HCT116 (cell line): ENCODE data around the gene HOXB3. TPM values are rescaled to one million over a fixed set of nuclear protein-coding genes. Genes with fewer than 3 reads are reported as not detected.

Experiments
- ATAC-seq: fragments of 200-7000 bp; cut with Tn5 transposase; 2 replicates; pipeline ENCODE4 v1.9.1; 2020; ENCODE audit warnings: mild to moderate bottlenecking, moderate library complexity
- BruUV-seq: library from RNA; stranded (reverse); fragments of 400-500 nt; replicated peaks from 2 replicates; lab custom pipeline; 2021; lab: Mats Ljungman, UMichigan
- CTCF ChIA-PET: fragments of 300-600 bp; sonication (Branson Sonifier 250); formaldehyde crosslinking; loops from one replicate; lab custom pipeline; 2021; ENCODE audit warnings: antibody characterized with exemption; lab: Charles Lee
- POLR2A ChIA-PET: fragments of 300-600, 350-600 bp; sonication (Branson Sonifier 250); formaldehyde crosslinking; loops from one replicate; lab custom pipeline; 2021; ENCODE audit warnings: antibody characterized with exemption; lab: Charles Lee
- RAD21 ChIA-PET, 2 experiments: fragments of 300-600 bp; sonication (Branson Sonifier 250); formaldehyde crosslinking; loops; one replicate each; lab custom pipeline; 2023; ENCODE audit warnings: low total read pairs in 2 of 2; ENCODE audit not compliant: uncharacterized antibody in 2 of 2, unreplicated experiment in 2 of 2, low non-redundant PET in 1 of 2; lab: Charles Lee
- DNase-seq: peaks from one replicate; pipeline ENCODE4 v3.0.0-alpha.2; 2010; ENCODE audit warnings: low read depth, low spot score
- H2AFZ ChIP-seq: fragments of 200-600 bp; shearing (Covaris generic), sonication (generic); 2 replicates; pipeline ENCODE4 v1.6.1; 2017; ENCODE audit warnings: low read depth, mixed run types, mixed read lengths, antibody characterized with exemption, low read length; ENCODE audit not compliant: poor library complexity, severe bottlenecking
- H3K27ac ChIP-seq: 2 replicates; pipeline ENCODE4 v1.5.1; 2012; ENCODE audit warnings: low read depth, low read length
- H3K27me3 ChIP-seq: fragments of 200-600 bp; sonication (generic); 2 replicates; pipeline ENCODE4 v1.6.1; 2016; ENCODE audit warnings: mixed run types, low read length, mixed read lengths; ENCODE audit not compliant: insufficient read depth
- H3K36me3 ChIP-seq, 2 experiments: fragments of 200-500 bp in 1 of 2; fragments of 200-600 bp in 1 of 2; sonication (Bioruptor generic) in 1 of 2; sonication (generic) in 1 of 2; 2 replicates each; pipeline versions ENCODE4 v1.5.1 to v1.6.1; 2014 to 2016; ENCODE audit warnings: low read length in 2 of 2, inconsistent platforms in 1 of 2, mixed read lengths in 1 of 2, mixed run types in 1 of 2; ENCODE audit not compliant: insufficient read depth in 2 of 2, control insufficient read depth in 1 of 2
- H3K4me1 ChIP-seq, 2 experiments: fragments of 200-600 bp in 1 of 2; sonication (generic) in 1 of 2; 2 replicates each; pipeline versions ENCODE4 v1.5.1 to v1.6.1; 2012 to 2017; ENCODE audit warnings: low read length in 2 of 2, inconsistent platforms in 1 of 2, mild to moderate bottlenecking in 1 of 2, mixed read lengths in 1 of 2, mixed run types in 1 of 2, moderate library complexity in 1 of 2; ENCODE audit not compliant: insufficient read depth in 2 of 2, control insufficient read depth in 1 of 2
- H3K4me2 ChIP-seq: fragments of 200-600 bp; sonication (generic); 2 replicates; pipeline ENCODE4 v1.6.1; 2017; ENCODE audit warnings: mixed run types, low read length, mixed read lengths
- H3K4me3 ChIP-seq, 2 experiments: fragments of 200-600 bp in 1 of 2; sonication (generic) in 1 of 2; replicated peaks in 1 of 2; 2 replicates each; pipeline ENCODE4 v1.5.1; 2011 to 2016; ENCODE audit warnings: low read length in 2 of 2, control low read depth in 1 of 2, low read depth in 1 of 2, mild to moderate bottlenecking in 1 of 2, mixed read lengths in 1 of 2, mixed run types in 1 of 2
- H3K79me2 ChIP-seq: fragments of 200-600 bp; sonication (generic); 2 replicates; pipeline ENCODE4 v1.6.1; 2017; ENCODE audit warnings: mild to moderate bottlenecking, mixed run types, low read length, moderate library complexity, mixed read lengths; ENCODE audit not compliant: insufficient read depth
- H3K9ac ChIP-seq: fragments of 200-600 bp; sonication (generic); 2 replicates; pipeline ENCODE4 v1.6.1; 2016; ENCODE audit warnings: low read length, mixed read lengths
- H3K9me2 ChIP-seq: fragments of 200-600 bp; sonication (generic), shearing (Covaris generic); 2 replicates; pipeline ENCODE4 v1.6.1; 2017; ENCODE audit warnings: mixed run types, mild to moderate bottlenecking, moderate library complexity; ENCODE audit not compliant: insufficient read depth
- H3K9me3 ChIP-seq, 2 experiments: fragments of 200-500 bp in 1 of 2; fragments of 200-600 bp in 1 of 2; sonication (Bioruptor generic) in 1 of 2; sonication (generic) in 1 of 2; 2 replicates each; pipeline ENCODE4 v1.6.1; 2014 to 2017; ENCODE audit warnings: low read length in 2 of 2, mixed read lengths in 2 of 2, inconsistent platforms in 1 of 2, low read depth in 1 of 2, mild to moderate bottlenecking in 1 of 2, mixed run types in 1 of 2, moderate library complexity in 1 of 2; ENCODE audit not compliant: control insufficient read depth in 1 of 2, insufficient read depth in 1 of 2
- H4K20me1 ChIP-seq: fragments of 200-600 bp; sonication (generic), shearing (Covaris generic); 2 replicates; pipeline ENCODE4 v1.6.1; 2017; ENCODE audit warnings: mixed run types, mild to moderate bottlenecking, moderate library complexity; ENCODE audit not compliant: insufficient read depth
- CEBPB ChIP-seq: IDR thresholded peaks from 2 replicates; pipeline ENCODE4 v1.6.1; 2012; ENCODE audit warnings: low read depth
- FOSL1 ChIP-seq: IDR thresholded peaks from 2 replicates; pipeline ENCODE4 v1.6.1; 2012; ENCODE audit warnings: low read depth
- MAX ChIP-seq: IDR thresholded peaks from 2 replicates; pipeline ENCODE4 v1.6.1; 2012
- POLR2A ChIP-seq: IDR thresholded peaks from 2 replicates; pipeline ENCODE4 v1.7.0; 2011; ENCODE audit warnings: borderline replicate concordance; ENCODE audit not compliant: insufficient read depth, insufficient read length; ENCODE audit errors: extremely low read depth
- POLR2AphosphoS5 ChIP-seq: IDR thresholded peaks from 2 replicates; pipeline ENCODE4 v1.6.1; 2011; ENCODE audit warnings: mild to moderate bottlenecking, low read depth, low read length, moderate library complexity
- SIN3A ChIP-seq: IDR thresholded peaks from 2 replicates; pipeline ENCODE4 v1.6.1; 2012; ENCODE audit warnings: low read depth
- YY1 ChIP-seq: IDR thresholded peaks from 2 replicates; pipeline ENCODE4 v1.6.1; 2011; ENCODE audit warnings: low read length, low read depth, moderate library complexity, mild to moderate bottlenecking; ENCODE audit not compliant: insufficient replicate concordance; ENCODE audit errors: extremely low read depth
- ZFX ChIP-seq: fragments of 450-650 bp; IDR thresholded peaks from 2 replicates; pipeline ENCODE4 v1.6.1; 2017
- ZNF274 ChIP-seq: fragments of 200-500 bp; sonication (Bioruptor generic); IDR thresholded peaks from 2 replicates; pipeline ENCODE4 v1.6.1; 2014; ENCODE audit warnings: mild to moderate bottlenecking, low read depth, low read length, inconsistent platforms
- intact Hi-C: fragments of 100-400 bp; cut with micrococcal nuclease; formaldehyde crosslinking; loops from 2 replicates; pipeline ENCODE4 v1.10.0; 2022
- total RNA-seq: library from RNA; stranded (reverse); gene quantifications from one replicate; pipeline ENCODE4 v1.2.1, GENCODE V29; 2021; ENCODE audit not compliant: unreplicated experiment

The HOXB3 gene
- total RNA-seq, 1 experiment from 2014 or later, result 19.8 TPM

GRCh38 chr17:48624544-48625494 lies 34.8 kb upstream of the HOXB3 start:
- Histone ChIP-seq H3K36me3 (no peaks in the 10 kb centered on the region; a peak in 2 of 4 replicates), H3K9me2 (no peaks in the 10 kb centered on the region), H2AFZ (peak overlapping the region; percentile 61), H3K4me2 (peak overlapping the region; percentile 98), H3K9ac (peak overlapping the region; percentile 95), H3K4me1 (peaks cover 15 to 32% of the 10 kb centered on the region in 2 experiments), H4K20me1 (no peaks in the 10 kb centered on the region), H3K27me3 (no peaks in the 10 kb centered on the region), H3K27ac (peak overlapping the region; percentile 95), H3K79me2 (peaks cover 42% of the 10 kb centered on the region), H3K4me3 (peak overlapping the region; percentile 81 to 86), H3K9me3 (no peaks in the 10 kb centered on the region)
- CTCF ChIA-PET, result interaction anchor here (0.9 to 1.7 kb wide), 7 partner anchors 7 to 600 kb away, joined by 3 to 12 read pairs (median 3); partner anchors contain the start of gene HOXB8
- DNase-seq (no peak), ATAC-seq (peak; percentile 30)
- no TSS peak for BruUV-seq
- intact Hi-C loops, result no loop called here
- POLR2A ChIA-PET, result interaction anchor here (0.6 to 2.2 kb wide), 7 partner anchors 7 to 364 kb away, joined by 3 to 11 read pairs (median 4); no protein-coding TSS in a partner anchor
- RAD21 ChIA-PET, result interaction anchor here in 1 of 2 experiments (1.5 kb wide), 1 partner anchor 254 kb away, joined by 5 read pairs; no protein-coding TSS in a partner anchor
- TF ChIP-seq MAX (0 out of 2 replicates have a peak, but pooled peaks have one; percentile 42), YY1 (no peak), POLR2AphosphoS5 (peak; percentile 81)

GRCh38 chr17:48624118-48624517 lies 34.1 kb upstream of the HOXB3 start:
- Histone ChIP-seq H3K36me3 (no peaks in the 10 kb centered on the region; a peak in 1 of 4 replicates), H4K20me1 (no peaks in the 10 kb centered on the region), H3K27me3 (no peaks in the 10 kb centered on the region), H3K4me2 (peak overlapping the region; percentile 98), H3K9ac (peak overlapping the region; percentile 95), H3K4me3 (peak overlapping the region; percentile 81 to 86), H3K27ac (peak overlapping the region; percentile 95; the same call in 1 of the 2 replicates), H3K79me2 (peaks cover 42% of the 10 kb centered on the region), H3K9me3 (no peaks in the 10 kb centered on the region), H2AFZ (no peak overlapping the region), H3K9me2 (no peaks in the 10 kb centered on the region), H3K4me1 (peaks cover 15 to 32% of the 10 kb centered on the region in 2 experiments)
- DNase-seq (no peak), ATAC-seq (no peak)
- CTCF ChIA-PET, result interaction anchor here (0.9 to 1.4 kb wide), 3 partner anchors 316 to 363 kb away, joined by 3 read pairs; no protein-coding TSS in a partner anchor
- RAD21 ChIA-PET, result no interaction called here
- TF ChIP-seq ZNF274 (no peak), ZFX (no peak), FOSL1 (no peak), SIN3A (no peak), POLR2A (no peak), CEBPB (no peak)
- BruUV-seq, result no TSS peak
- POLR2A ChIA-PET, result interaction anchor here (0.6 to 1.8 kb wide), 2 partner anchors 17 to 359 kb away, joined by 3 to 6 read pairs; no protein-coding TSS in a partner anchor
- intact Hi-C loops, result no loop called here
